H54 (cell line): Measurements from ENCODE around the gene NSMCE4A.
"Not testable (repeated sequence)": the region's sequence is repeated elsewhere in the genome, so short reads cannot be mapped to it uniquely, and the experiment has no call there.

Source experiments
- DNase-seq: peaks from one replicate; pipeline ENCODE4 v3.0.0; 2011; ENCODE audit warnings: low spot score, mixed read lengths; ENCODE audit not compliant: insufficient read length
- FAIRE-seq: peaks from 3 replicates; lab custom pipeline; 2011; peaks lifted over from hg19 to GRCh38; lab: Jason Lieb, UNC
- POLR2A ChIP-seq: IDR thresholded peaks from 2 replicates; pipeline ENCODE4 v1.6.1; 2011; ENCODE audit warnings: low read depth, mild to moderate bottlenecking, low read length

NSMCE4A gene

GRCh38 chr10:122007415-122007814 is 32.4 kb upstream of the NSMCE4A start:
- FAIRE-seq (no peak), DNase-seq (no peak)
- TF ChIP-seq POLR2A: no peak

- FAIRE-seq (no peak), DNase-seq (no peak)
- no peak for TF ChIP-seq POLR2A
Measured at GRCh38 chr10:122001698-122002097, 26.7 kb upstream of the NSMCE4A start.

- FAIRE-seq (no peak), DNase-seq (no peak)
- TF ChIP-seq POLR2A: no peak
Measured at GRCh38 chr10:121999301-121999700, 24.3 kb upstream of the NSMCE4A start.

- no peak for TF ChIP-seq POLR2A
- DNase-seq: no peak
- FAIRE-seq: no peak
Measured at GRCh38 chr10:121998462-121998861, 23.4 kb upstream of the NSMCE4A start.

- DNase-seq (no peak), FAIRE-seq (no peak)
- no peak for TF ChIP-seq POLR2A
Measured at GRCh38 chr10:121994429-121994941, 19.5 kb upstream of the NSMCE4A start.

- DNase-seq, FAIRE-seq: not testable (repeated sequence)
Measured at GRCh38 chr10:121991727-121992126, 16.7 kb upstream of the NSMCE4A start.

- no peak for TF ChIP-seq POLR2A
- no peak for DNase-seq
- FAIRE-seq: no peak
Measured at GRCh38 chr10:121990015-121990677, 15.1 kb upstream of the NSMCE4A start.

- FAIRE-seq (no peak), DNase-seq (no peak)
- no peak for TF ChIP-seq POLR2A
Measured at GRCh38 chr10:121988361-121989324, 13.6 kb upstream of the NSMCE4A start, which contains the start of gene TACC2. Gene TACC2 (plus strand): TSS chr10:121989163. CDS start chr10:122021982, 32,819 bp downstream.

- DNase-seq (no peak), FAIRE-seq (no peak)
- no peak for TF ChIP-seq POLR2A
Measured at GRCh38 chr10:121984463-121984862, 9.4 kb upstream of the NSMCE4A start.

- no peak for DNase-seq
- no peak for FAIRE-seq
- TF ChIP-seq POLR2A: no peak
Measured at GRCh38 chr10:121983852-121984251, 8.8 kb upstream of the NSMCE4A start.

GRCh38 chr10:121981346-121981745 is 6.3 kb upstream of the NSMCE4A start:
- FAIRE-seq (no peak), DNase-seq (no peak)
- TF ChIP-seq POLR2A: no peak

- TF ChIP-seq POLR2A: no peak
- FAIRE-seq (no peak), DNase-seq (no peak)
Measured at GRCh38 chr10:121978511-121978910, 3.5 kb upstream of the NSMCE4A start.

- DNase-seq (no peak), FAIRE-seq (no peak)
- no peak for TF ChIP-seq POLR2A
Measured at GRCh38 chr10:121976607-121977006, 1.6 kb upstream of the NSMCE4A start.
